Panc1 (cell line): ENCODE measurements around the gene TYRO3. TPM values are rescaled to one million over a fixed set of nuclear protein-coding genes. Genes with fewer than 3 reads are reported as not detected.
"Not testable (repeated sequence)": the region's sequence is repeated elsewhere in the genome, so short reads cannot be mapped to it uniquely, and the experiment has no call there.

Experiments used
- ATAC-seq: fragments of 200-7000 bp; cut with Tn5 transposase; 2 replicates; pipeline ENCODE4 v1.9.1; 2020; ENCODE audit warnings: mild to moderate bottlenecking, moderate library complexity
- BruUV-seq: library from RNA; stranded (reverse); fragments of 400-500 nt; replicated peaks from 2 replicates; lab custom pipeline; 2021; lab: Mats Ljungman, UMichigan
- CTCF ChIA-PET: fragments of 300-600 bp; sonication (Branson Sonifier 250); formaldehyde crosslinking; loops from one replicate; lab custom pipeline; 2022; ENCODE audit warnings: antibody characterized with exemption; lab: Charles Lee
- POLR2A ChIA-PET: fragments of 300-600 bp; sonication (Branson Sonifier 250); formaldehyde crosslinking; loops from one replicate; lab custom pipeline; 2022; ENCODE audit warnings: antibody characterized with exemption; lab: Charles Lee
- DNase-seq: peaks from one replicate; pipeline ENCODE4 v3.0.0-alpha.2; 2010; ENCODE audit warnings: low read depth, low spot score
- H3K27ac ChIP-seq: 2 replicates; pipeline ENCODE4 v1.5.1; 2011; ENCODE audit warnings: mild to moderate bottlenecking, low read length, inconsistent platforms
- H3K27me3 ChIP-seq: fragments of 200-500 bp; sonication (Bioruptor generic); 2 replicates; pipeline ENCODE4 v1.6.0; 2014; ENCODE audit warnings: low read length, inconsistent platforms; ENCODE audit not compliant: control insufficient read depth, insufficient read depth
- H3K36me3 ChIP-seq: fragments of 200-500 bp; sonication (Bioruptor generic); 2 replicates; pipeline ENCODE4 v1.5.1; 2014; ENCODE audit warnings: inconsistent platforms, mild to moderate bottlenecking, low read length, moderate library complexity; ENCODE audit not compliant: control insufficient read depth, insufficient read depth
- H3K4me1 ChIP-seq: 2 replicates; pipeline ENCODE4 v1.5.1; 2011; ENCODE audit warnings: inconsistent platforms, mild to moderate bottlenecking, low read length, moderate library complexity; ENCODE audit not compliant: control insufficient read depth, insufficient read depth
- H3K4me3 ChIP-seq, 2 experiments: 2 replicates each; pipeline ENCODE4 v1.5.1; 2011 to 2012; ENCODE audit warnings: low read depth in 2 of 2, low read length in 2 of 2, mild to moderate bottlenecking in 2 of 2, inconsistent platforms in 1 of 2, moderate library complexity in 1 of 2
- H3K9me3 ChIP-seq: fragments of 200-500 bp; sonication (Bioruptor generic); 2 replicates; pipeline ENCODE4 v1.5.1; 2014; ENCODE audit warnings: low read depth, mild to moderate bottlenecking, inconsistent platforms, low read length, moderate library complexity; ENCODE audit not compliant: control insufficient read depth, insufficient read depth
- in situ Hi-C: cut with HindIII; loops from 2 replicates; pipeline ENCODE4 v1.10.0; 2016; ENCODE audit warnings: low sequenced_read_pairs, low pct_unique_long_range_greater_than_20kb
- intact Hi-C: fragments of 100-400 bp; cut with micrococcal nuclease; formaldehyde crosslinking; loops from one replicate; pipeline ENCODE4 v1.10.0; 2022; ENCODE audit not compliant: unreplicated experiment
- total RNA-seq: library from RNA; stranded (reverse); gene quantifications from one replicate; pipeline ENCODE4 v1.2.1, GENCODE V29; 2021; ENCODE audit not compliant: unreplicated experiment

Gene TYRO3
- total RNA-seq, 1 experiment from 2014 or later: 41.7 TPM

DNA sequence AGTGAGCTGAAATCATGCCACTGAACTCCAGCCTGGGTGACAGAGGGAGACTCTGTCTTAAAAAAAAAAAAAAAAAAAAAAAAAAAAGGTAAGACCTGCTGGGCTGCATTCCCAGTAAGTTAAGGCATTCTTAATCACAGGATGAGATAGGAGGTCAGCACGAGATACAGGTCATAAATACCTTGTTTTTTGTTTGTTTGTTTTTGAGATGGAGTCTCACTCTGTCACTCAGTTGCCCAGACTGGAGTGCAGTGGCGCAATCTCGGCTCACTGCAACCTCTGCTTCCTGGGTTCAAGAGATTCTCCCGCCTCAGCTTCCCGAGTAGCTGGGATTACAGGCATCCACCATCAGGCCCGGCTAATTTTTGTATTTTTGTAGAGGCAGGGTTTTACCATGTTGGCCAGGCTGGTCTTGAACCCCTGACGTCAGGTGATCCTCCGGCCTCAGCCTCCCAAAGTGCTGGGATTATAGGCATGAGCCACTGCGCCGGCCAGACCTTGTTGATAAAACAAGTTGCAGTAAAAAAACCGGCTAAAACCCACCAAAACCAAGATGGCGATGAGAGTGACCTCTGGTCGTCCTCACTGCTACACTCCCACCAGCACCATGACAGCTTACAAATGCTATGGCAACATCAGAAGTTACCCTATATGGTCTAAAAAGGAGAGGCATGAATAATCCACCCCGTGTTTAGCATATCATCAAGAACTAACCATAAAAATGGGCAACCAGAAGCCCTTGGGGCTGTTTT, 27.7 kb downstream of the TYRO3 start:
- H3K36me3 ChIP-seq, H3K4me1 ChIP-seq, ATAC-seq, H3K27me3 ChIP-seq, DNase-seq, BruUV-seq, H3K4me3 ChIP-seq, H3K9me3 ChIP-seq, H3K27ac ChIP-seq, intact Hi-C loops: not testable (repeated sequence)
- in situ Hi-C loops: loop anchor here (10.0 kb wide), 1 partner anchor 78 kb away; the partner anchor contains the start of gene MGA
- ChIA-PET POLR2A (interaction anchor here (0.6 kb wide), 1 partner anchor 200 kb away, joined by 8 read pairs; no protein-coding TSS in a partner anchor), CTCF (interaction anchor here (1.1 kb wide), 1 partner anchor 17 kb away, joined by 5 read pairs; no protein-coding TSS in a partner anchor)

GRCh38 chr15:41589018-41589417, 30.0 kb downstream of the TYRO3 start:
- intact Hi-C loops, H3K4me3 ChIP-seq, POLR2A ChIA-PET, BruUV-seq, H3K27ac ChIP-seq, H3K27me3 ChIP-seq, H3K36me3 ChIP-seq, ATAC-seq, H3K4me1 ChIP-seq, DNase-seq, H3K9me3 ChIP-seq, CTCF ChIA-PET: not testable (repeated sequence)
- in situ Hi-C loops: loop anchor here (10.0 kb wide), 1 partner anchor 76 kb away; the partner anchor contains the start of gene MGA

GRCh38 chr15:41589571-41589970, 30.6 kb downstream of the TYRO3 start:
- H3K4me3 ChIP-seq, intact Hi-C loops, H3K9me3 ChIP-seq, H3K4me1 ChIP-seq, CTCF ChIA-PET, DNase-seq, H3K27ac ChIP-seq, BruUV-seq, ATAC-seq, H3K36me3 ChIP-seq, POLR2A ChIA-PET, H3K27me3 ChIP-seq: not testable (repeated sequence)
- in situ Hi-C loops: loop anchor here (10.0 kb wide), 1 partner anchor 75 kb away; the partner anchor contains the start of gene MGA

DNA sequence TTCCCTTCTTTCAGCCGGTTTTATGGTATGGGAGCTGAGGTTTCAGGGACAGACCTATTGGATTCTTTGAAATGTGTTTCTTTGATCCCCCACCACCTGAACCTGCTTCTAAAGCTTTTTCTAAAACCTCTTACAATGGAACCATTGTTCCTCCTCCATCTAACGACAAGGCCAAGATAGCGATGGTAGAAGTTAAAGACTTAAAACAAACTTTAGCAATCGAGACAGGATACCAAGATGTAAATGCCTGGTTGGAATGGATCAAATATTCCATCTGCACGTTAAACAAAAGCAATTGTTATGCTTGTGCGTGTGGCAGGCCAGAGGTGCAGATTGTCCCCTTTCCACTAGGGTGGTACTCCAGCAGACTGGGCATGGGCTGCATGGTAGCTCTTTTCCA, 32.2 kb downstream of the TYRO3 start:
- H3K36me3 ChIP-seq, in situ Hi-C loops, DNase-seq, H3K4me3 ChIP-seq, H3K27me3 ChIP-seq, H3K4me1 ChIP-seq, ATAC-seq, intact Hi-C loops, H3K27ac ChIP-seq, BruUV-seq, H3K9me3 ChIP-seq: not testable (repeated sequence)
- POLR2A ChIA-PET: interaction anchor here (0.6 kb wide), 1 partner anchor 234 kb away, joined by 3 read pairs; no protein-coding TSS in a partner anchor
- CTCF ChIA-PET: interaction anchor here (1.2 kb wide), 1 partner anchor 12 kb away, joined by 3 read pairs; no protein-coding TSS in a partner anchor

DNA sequence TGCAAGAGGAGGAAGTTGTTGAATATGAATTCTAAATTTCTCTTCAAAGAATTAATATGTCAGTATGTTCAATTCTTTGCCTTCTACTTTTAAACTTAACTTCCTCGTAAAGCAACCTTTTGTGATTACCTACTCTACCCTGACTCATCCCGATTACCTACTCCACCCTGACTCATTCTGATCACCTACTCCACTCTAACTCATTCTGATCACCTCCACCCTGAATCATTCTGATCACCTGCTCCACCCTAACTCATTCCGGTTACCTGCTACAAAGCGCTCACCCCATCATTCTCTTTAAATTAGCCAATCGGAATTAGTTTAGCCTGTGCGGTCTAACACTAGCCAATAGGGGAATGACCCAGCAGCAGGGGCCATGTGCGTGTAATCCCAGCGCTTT, 33.7 kb downstream of the TYRO3 start:
- CTCF ChIA-PET, H3K36me3 ChIP-seq, H3K27ac ChIP-seq, ATAC-seq, POLR2A ChIA-PET, DNase-seq, H3K27me3 ChIP-seq, BruUV-seq, H3K4me1 ChIP-seq, in situ Hi-C loops, intact Hi-C loops, H3K4me3 ChIP-seq, H3K9me3 ChIP-seq: not testable (repeated sequence)
